ENCODE data around the gene INPP5B. TPM values are rescaled to one million over a fixed set of nuclear protein-coding genes. Genes with fewer than 3 reads are reported as not detected.
A peak's percentile ranks its signal among the peaks of the same experiment; 100 is the strongest.

Gene INPP5B
- total RNA-seq, 1 donor from 2014 or later, result 20.6 TPM

- DNase-seq (ENCODE audit: low read depth in 2 of 2), result no peak
These were observed 105.2 kb downstream of the INPP5B start for GRCh38 chr1:37841652-37842051.

GRCh38 chr1:37840711-37841110 lies 106.1 kb downstream of the INPP5B start:
- peak in 1 of 2 donors; percentile 7 for DNase-seq (ENCODE audit: low read depth in 2 of 2)

- DNase-seq (ENCODE audit: low read depth in 2 of 2), result no peak
These were observed 107.2 kb downstream of the INPP5B start for GRCh38 chr1:37839676-37840075.

- DNase-seq (ENCODE audit: low read depth in 2 of 2), result no peak
These were observed 110.1 kb downstream of the INPP5B start for GRCh38 chr1:37836788-37837187.

- no peak for DNase-seq (ENCODE audit: low read depth in 2 of 2)
These were observed 115.0 kb downstream of the INPP5B start for GRCh38 chr1:37831809-37832208.

- no peak for DNase-seq (ENCODE audit: low read depth in 2 of 2)
These were observed 115.7 kb downstream of the INPP5B start for GRCh38 chr1:37831109-37831508.

GRCh38 chr1:37828410-37829074 lies 118.3 kb downstream of the INPP5B start:
- no peak for DNase-seq (ENCODE audit: low read depth in 2 of 2)

GRCh38 chr1:37825506-37825905 lies 121.3 kb downstream of the INPP5B start:
- DNase-seq (ENCODE audit: low read depth in 2 of 2), result peak in 1 of 2 donors; percentile 42

- no peak for DNase-seq (ENCODE audit: low read depth in 2 of 2)
These were observed 122.9 kb downstream of the INPP5B start for GRCh38 chr1:37824001-37824400.

- peak in 1 of 2 donors; percentile 45 for DNase-seq (ENCODE audit: low read depth in 2 of 2)
These were observed 123.7 kb downstream of the INPP5B start for GRCh38 chr1:37822906-37823815.

- DNase-seq (ENCODE audit: low read depth in 2 of 2), result no peak
These were observed 125.4 kb downstream of the INPP5B start for GRCh38 chr1:37821481-37821880.

GRCh38 chr1:37817481-37817880 lies 129.4 kb downstream of the INPP5B start:
- peak in 1 of 2 donors; percentile 20 for DNase-seq (ENCODE audit: low read depth in 2 of 2)

- DNase-seq (ENCODE audit: low read depth in 2 of 2), result no peak
These were observed 132.6 kb downstream of the INPP5B start for GRCh38 chr1:37814252-37814651.

- no peak for DNase-seq (ENCODE audit: low read depth in 2 of 2)
These were observed 133.2 kb downstream of the INPP5B start for GRCh38 chr1:37813529-37814145.

GRCh38 chr1:37811027-37811655 lies 135.7 kb downstream of the INPP5B start:
- DNase-seq (ENCODE audit: low read depth in 2 of 2), result peak; percentile 82 to 91

Other genes with a start within 250 kb of the INPP5B start
- not detected in 2 replicates for gene EPHA10, start 181.9 kb downstream of the INPP5B start, total RNA-seq
- 0.65 and 1.6 TPM in 2 replicates for gene MANEAL, start 153.2 kb downstream of the INPP5B start, total RNA-seq
- gene C1orf122, start 139.3 kb downstream of the INPP5B start, total RNA-seq, result 14.4 and 21.2 TPM in 2 replicates
- 12.2 and 22.4 TPM in 2 replicates for gene YRDC, start 138.8 kb downstream of the INPP5B start, total RNA-seq
- gene MTF1, start 87.5 kb downstream of the INPP5B start, total RNA-seq, result 1.3 and 2.0 TPM in 2 replicates
- gene SF3A3, start 43.0 kb upstream of the INPP5B start, total RNA-seq, result 48.8 and 59.9 TPM in 2 replicates
- gene FHL3, start 58.5 kb upstream of the INPP5B start, total RNA-seq, result 7.7 and 12.4 TPM in 2 replicates
- gene UTP11, start 65.7 kb upstream of the INPP5B start, total RNA-seq, result 26.4 and 26.6 TPM in 2 replicates
- gene POU3F1, start 99.7 kb upstream of the INPP5B start, total RNA-seq, result under 0.01 TPM in 1 of 2 replicates, not detected in the other

All from lung microvascular endothelial cell (primary cell).